HCT116 (cell line): ENCODE measurements around the gene BTBD6. TPM values are rescaled to one million over a fixed set of nuclear protein-coding genes. Genes with fewer than 3 reads are reported as not detected.
A peak's percentile ranks its signal among the peaks of the same experiment; 100 is the strongest.
"Not testable (repeated sequence)": the region's sequence is repeated elsewhere in the genome, so short reads cannot be mapped to it uniquely, and the experiment has no call there.

ENCODE experiments used
- ATAC-seq: fragments of 200-7000 bp; cut with Tn5 transposase; 2 replicates; pipeline ENCODE4 v1.9.1; 2020; ENCODE audit warnings: mild to moderate bottlenecking, moderate library complexity
- BruUV-seq: library from RNA; stranded (reverse); fragments of 400-500 nt; replicated peaks from 2 replicates; lab custom pipeline; 2021; lab: Mats Ljungman, UMichigan
- CTCF ChIA-PET: fragments of 300-600 bp; sonication (Branson Sonifier 250); formaldehyde crosslinking; loops from one replicate; lab custom pipeline; 2021; ENCODE audit warnings: antibody characterized with exemption; lab: Charles Lee
- POLR2A ChIA-PET: fragments of 300-600, 350-600 bp; sonication (Branson Sonifier 250); formaldehyde crosslinking; loops from one replicate; lab custom pipeline; 2021; ENCODE audit warnings: antibody characterized with exemption; lab: Charles Lee
- RAD21 ChIA-PET, 2 experiments: fragments of 300-600 bp; sonication (Branson Sonifier 250); formaldehyde crosslinking; loops; one replicate each; lab custom pipeline; 2023; ENCODE audit warnings: low total read pairs in 2 of 2; ENCODE audit not compliant: uncharacterized antibody in 2 of 2, unreplicated experiment in 2 of 2, low non-redundant PET in 1 of 2; lab: Charles Lee
- DNase-seq: peaks from one replicate; pipeline ENCODE4 v3.0.0-alpha.2; 2010; ENCODE audit warnings: low read depth, low spot score
- H2AFZ ChIP-seq: fragments of 200-600 bp; shearing (Covaris generic), sonication (generic); 2 replicates; pipeline ENCODE4 v1.6.1; 2017; ENCODE audit warnings: low read depth, mixed run types, mixed read lengths, antibody characterized with exemption, low read length; ENCODE audit not compliant: poor library complexity, severe bottlenecking
- H3K27ac ChIP-seq: 2 replicates; pipeline ENCODE4 v1.5.1; 2012; ENCODE audit warnings: low read depth, low read length
- H3K27me3 ChIP-seq: fragments of 200-600 bp; sonication (generic); 2 replicates; pipeline ENCODE4 v1.6.1; 2016; ENCODE audit warnings: mixed run types, low read length, mixed read lengths; ENCODE audit not compliant: insufficient read depth
- H3K36me3 ChIP-seq, 2 experiments: fragments of 200-500 bp in 1 of 2; fragments of 200-600 bp in 1 of 2; sonication (Bioruptor generic) in 1 of 2; sonication (generic) in 1 of 2; 2 replicates each; pipeline versions ENCODE4 v1.5.1 to v1.6.1; 2014 to 2016; ENCODE audit warnings: low read length in 2 of 2, inconsistent platforms in 1 of 2, mixed read lengths in 1 of 2, mixed run types in 1 of 2; ENCODE audit not compliant: insufficient read depth in 2 of 2, control insufficient read depth in 1 of 2
- H3K4me1 ChIP-seq, 2 experiments: fragments of 200-600 bp in 1 of 2; sonication (generic) in 1 of 2; 2 replicates each; pipeline versions ENCODE4 v1.5.1 to v1.6.1; 2012 to 2017; ENCODE audit warnings: low read length in 2 of 2, inconsistent platforms in 1 of 2, mild to moderate bottlenecking in 1 of 2, mixed read lengths in 1 of 2, mixed run types in 1 of 2, moderate library complexity in 1 of 2; ENCODE audit not compliant: insufficient read depth in 2 of 2, control insufficient read depth in 1 of 2
- H3K4me2 ChIP-seq: fragments of 200-600 bp; sonication (generic); 2 replicates; pipeline ENCODE4 v1.6.1; 2017; ENCODE audit warnings: mixed run types, low read length, mixed read lengths
- H3K4me3 ChIP-seq, 2 experiments: fragments of 200-600 bp in 1 of 2; sonication (generic) in 1 of 2; replicated peaks in 1 of 2; 2 replicates each; pipeline ENCODE4 v1.5.1; 2011 to 2016; ENCODE audit warnings: low read length in 2 of 2, control low read depth in 1 of 2, low read depth in 1 of 2, mild to moderate bottlenecking in 1 of 2, mixed read lengths in 1 of 2, mixed run types in 1 of 2
- H3K79me2 ChIP-seq: fragments of 200-600 bp; sonication (generic); 2 replicates; pipeline ENCODE4 v1.6.1; 2017; ENCODE audit warnings: mild to moderate bottlenecking, mixed run types, low read length, moderate library complexity, mixed read lengths; ENCODE audit not compliant: insufficient read depth
- H3K9ac ChIP-seq: fragments of 200-600 bp; sonication (generic); 2 replicates; pipeline ENCODE4 v1.6.1; 2016; ENCODE audit warnings: low read length, mixed read lengths
- H3K9me2 ChIP-seq: fragments of 200-600 bp; sonication (generic), shearing (Covaris generic); 2 replicates; pipeline ENCODE4 v1.6.1; 2017; ENCODE audit warnings: mixed run types, mild to moderate bottlenecking, moderate library complexity; ENCODE audit not compliant: insufficient read depth
- H3K9me3 ChIP-seq, 2 experiments: fragments of 200-500 bp in 1 of 2; fragments of 200-600 bp in 1 of 2; sonication (Bioruptor generic) in 1 of 2; sonication (generic) in 1 of 2; 2 replicates each; pipeline ENCODE4 v1.6.1; 2014 to 2017; ENCODE audit warnings: low read length in 2 of 2, mixed read lengths in 2 of 2, inconsistent platforms in 1 of 2, low read depth in 1 of 2, mild to moderate bottlenecking in 1 of 2, mixed run types in 1 of 2, moderate library complexity in 1 of 2; ENCODE audit not compliant: control insufficient read depth in 1 of 2, insufficient read depth in 1 of 2
- H4K20me1 ChIP-seq: fragments of 200-600 bp; sonication (generic), shearing (Covaris generic); 2 replicates; pipeline ENCODE4 v1.6.1; 2017; ENCODE audit warnings: mixed run types, mild to moderate bottlenecking, moderate library complexity; ENCODE audit not compliant: insufficient read depth
- CEBPB ChIP-seq: IDR thresholded peaks from 2 replicates; pipeline ENCODE4 v1.6.1; 2012; ENCODE audit warnings: low read depth
- EZH2 ChIP-seq: fragments of 200-600 bp; sonication (generic); IDR thresholded peaks from 2 replicates; pipeline ENCODE4 v1.6.1; 2017; ENCODE audit warnings: antibody characterized with exemption, mixed run types
- EZH2phosphoT487 ChIP-seq: fragments of 200-600 bp; IDR thresholded peaks from 2 replicates; pipeline ENCODE4 v1.6.1; 2018; ENCODE audit warnings: antibody characterized with exemption, borderline replicate concordance
- JUND ChIP-seq: IDR thresholded peaks from 2 replicates; pipeline ENCODE4 v1.6.1; 2012
- MAX ChIP-seq: IDR thresholded peaks from 2 replicates; pipeline ENCODE4 v1.6.1; 2012
- POLR2AphosphoS5 ChIP-seq: IDR thresholded peaks from 2 replicates; pipeline ENCODE4 v1.6.1; 2011; ENCODE audit warnings: mild to moderate bottlenecking, low read depth, low read length, moderate library complexity
- SIN3A ChIP-seq: IDR thresholded peaks from 2 replicates; pipeline ENCODE4 v1.6.1; 2012; ENCODE audit warnings: low read depth
- SP1 ChIP-seq: IDR thresholded peaks from 2 replicates; pipeline ENCODE4 v1.6.1; 2012; ENCODE audit warnings: low read depth
- ZFX ChIP-seq: fragments of 450-650 bp; IDR thresholded peaks from 2 replicates; pipeline ENCODE4 v1.6.1; 2017
- ZNF274 ChIP-seq: fragments of 200-500 bp; sonication (Bioruptor generic); IDR thresholded peaks from 2 replicates; pipeline ENCODE4 v1.6.1; 2014; ENCODE audit warnings: mild to moderate bottlenecking, low read depth, low read length, inconsistent platforms
- intact Hi-C: fragments of 100-400 bp; cut with micrococcal nuclease; formaldehyde crosslinking; loops from 2 replicates; pipeline ENCODE4 v1.10.0; 2022
- total RNA-seq: library from RNA; stranded (reverse); gene quantifications from one replicate; pipeline ENCODE4 v1.2.1, GENCODE V29; 2021; ENCODE audit not compliant: unreplicated experiment

BTBD6 gene
- total RNA-seq, 1 experiment from 2014 or later, result 35.9 TPM

DNA sequence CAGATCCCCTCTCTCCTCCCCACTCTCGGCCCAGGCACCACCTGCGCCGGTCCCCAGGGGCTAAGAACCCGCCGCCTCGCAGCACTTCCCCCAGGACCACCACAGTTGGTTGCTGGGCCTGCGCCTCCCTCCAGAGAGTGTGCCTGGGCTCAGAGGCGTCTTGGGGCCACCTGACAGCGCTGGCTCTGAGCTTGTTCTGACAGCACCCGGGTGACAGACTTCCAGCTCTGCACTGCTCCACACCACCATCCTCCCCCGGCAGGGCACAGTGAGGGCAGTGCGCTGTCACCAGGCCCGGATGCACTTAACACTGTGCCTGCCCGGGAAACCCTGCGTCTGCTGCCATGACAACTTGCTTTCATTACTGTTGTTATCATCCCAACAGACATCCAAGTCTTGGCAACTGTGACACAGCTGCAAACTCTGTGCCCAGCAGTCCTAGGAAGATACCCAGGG, 45.8 kb downstream of the BTBD6 start (continued):
- TF ChIP-seq EZH2phosphoT487, result no peak
- TF ChIP-seq POLR2AphosphoS5, result no peak
- no peak for TF ChIP-seq JUND
- TF ChIP-seq EZH2, result no peak
- TF ChIP-seq SP1, result no peak

- H4K20me1 ChIP-seq, ATAC-seq, H3K9ac ChIP-seq, CTCF ChIA-PET, DNase-seq, H3K27me3 ChIP-seq, H3K36me3 ChIP-seq, RAD21 ChIA-PET, H3K27ac ChIP-seq, intact Hi-C loops, BruUV-seq, POLR2A ChIA-PET, H3K4me2 ChIP-seq, H2AFZ ChIP-seq, H3K9me3 ChIP-seq, H3K9me2 ChIP-seq, H3K4me3 ChIP-seq: not testable (repeated sequence)
- H3K4me1 ChIP-seq, result peaks cover 5 to 19% of the 10 kb centered on the region in 2 experiments
- H3K79me2 ChIP-seq, result peaks cover 76% of the 10 kb centered on the region
These were observed 49.0 kb downstream of the BTBD6 start for GRCh38 chr14:105297311-105297710.

DNA sequence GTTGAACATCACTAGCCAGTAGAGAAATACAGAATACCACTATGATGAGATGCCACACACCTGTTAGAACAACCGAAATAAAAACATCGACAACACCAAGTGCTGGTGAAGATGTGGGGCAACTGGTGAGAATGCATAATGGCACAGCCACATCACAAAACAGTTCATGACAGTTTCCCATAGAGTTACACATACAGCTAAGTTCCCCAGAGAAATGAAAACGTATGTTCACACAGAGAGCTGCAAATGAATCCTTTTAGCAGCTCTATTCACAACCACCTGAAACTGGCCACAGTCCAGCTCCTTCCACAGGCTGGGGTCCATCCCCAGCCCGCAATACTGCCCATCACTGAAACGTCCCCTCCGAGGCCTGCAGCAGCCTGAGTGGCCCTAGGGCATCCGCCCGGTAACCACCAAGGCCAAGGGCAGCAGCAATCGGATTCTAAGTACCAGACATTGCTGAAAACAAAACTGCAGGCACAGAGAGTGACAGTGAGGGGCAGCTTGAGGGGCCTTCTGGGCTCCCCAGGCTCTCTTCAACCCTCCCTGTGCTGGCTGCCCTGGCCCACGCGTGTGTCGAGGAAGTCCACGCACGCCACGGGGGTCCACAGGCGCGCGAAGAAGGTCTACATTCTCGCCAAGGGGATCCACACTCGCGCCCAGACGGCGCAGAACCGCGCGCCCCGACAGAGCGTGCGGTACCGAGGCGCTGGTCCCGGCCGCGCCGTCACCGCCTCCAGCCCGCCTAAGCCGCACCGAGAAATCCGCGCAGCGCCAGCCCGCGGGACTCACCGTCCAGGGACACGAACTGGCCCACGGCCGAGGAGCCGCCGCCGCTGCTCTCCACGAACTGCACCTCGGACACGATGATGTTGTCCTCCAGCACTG, 51.6 kb downstream of the BTBD6 start:
- peaks cover 52% of the 10 kb centered on the region for H3K79me2 ChIP-seq

More for the DNA sequence above, 51.6 kb downstream of the BTBD6 start:
- Histone ChIP-seq H3K4me2 (peak overlapping the region; percentile 98), H4K20me1 (no peaks in the 10 kb centered on the region), H3K9me3 (no peaks in the 10 kb centered on the region), H3K9ac (peak overlapping the region; percentile 93), H3K27me3 (no peaks in the 10 kb centered on the region), H3K4me3 (peak overlapping the region; percentile 83 to 95), H3K36me3 (no peaks in the 10 kb centered on the region), H3K27ac (peak overlapping the region; percentile 90), H3K9me2 (no peaks in the 10 kb centered on the region), H3K4me1 (peaks cover 22 to 39% of the 10 kb centered on the region in 2 experiments), H2AFZ (no peak overlapping the region)
- intact Hi-C loops, result loop anchor here (2.0 kb wide), 1 partner anchor 15 kb away; the partner anchor contains the start of gene PACS2
- ChIA-PET POLR2A (no interaction called here), RAD21 (no interaction called here), CTCF (interaction anchor here (1.8 kb wide), 1 partner anchor 208 kb away, joined by 4 read pairs; no protein-coding TSS in a partner anchor)
- TF ChIP-seq ZFX, result no peak
- TF ChIP-seq CEBPB, result no peak
- TF ChIP-seq MAX, result no peak
- no peak for TF ChIP-seq ZNF274
- TF ChIP-seq SIN3A, result no peak
- DNase-seq (no peak), ATAC-seq (peak; percentile 0; the same call in 1 of the 2 replicates)
- no TSS peak for BruUV-seq
